ENCODE measurements around the gene ARL14EPL.

DNA sequence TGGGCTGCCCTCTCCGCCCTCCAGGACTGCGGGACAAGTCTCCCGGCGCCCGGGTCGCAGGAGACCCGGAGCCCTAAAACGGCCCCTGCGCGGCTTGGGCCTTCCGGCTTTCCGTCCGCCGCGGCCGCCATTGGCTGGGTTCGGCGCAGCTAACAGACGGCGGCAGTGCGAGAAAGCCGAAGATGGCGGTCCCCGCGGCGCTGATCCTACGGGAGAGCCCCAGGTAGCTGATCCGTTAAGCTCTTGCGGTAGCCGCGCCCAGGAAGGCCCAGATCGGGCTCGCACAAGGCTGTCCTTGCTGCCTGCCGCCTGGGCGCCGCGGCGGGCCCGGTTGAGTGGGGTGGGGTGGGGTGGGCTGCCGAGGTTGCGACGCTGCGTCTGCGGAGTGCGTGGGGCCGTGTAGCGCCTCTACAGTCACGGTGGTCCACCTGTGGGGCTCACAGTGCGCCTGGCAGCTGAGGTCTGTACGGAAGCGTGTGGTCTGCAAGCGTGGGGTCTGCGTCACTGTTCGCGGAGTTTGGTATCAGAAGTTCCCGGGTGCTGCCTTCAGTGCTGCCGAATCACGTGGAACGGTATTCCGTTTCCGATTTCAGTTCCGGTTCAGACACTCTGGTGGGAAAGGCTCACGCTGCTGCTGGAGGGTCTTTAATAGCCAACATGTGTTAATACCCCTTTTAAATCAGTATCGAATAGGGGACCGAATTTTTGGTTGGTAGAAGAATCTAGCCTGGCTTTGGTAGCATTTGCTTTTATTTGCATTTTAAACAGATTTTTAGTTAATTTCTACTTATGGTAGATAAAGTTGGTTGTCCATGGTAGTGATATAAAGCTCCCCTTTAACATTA is 52.8 kb downstream of the ARL14EPL start, which contains the start of gene COMMD10:
- TF ChIP-seq CTCF (conservative IDR thresholded peaks at IDR 0.05 in 1 of 2, IDR thresholded peaks at IDR 0.05 in 1 of 2; ENCODE audit: low read depth in 1 of 2, low read length in 2 of 2), result no peak
- no peak for TF ChIP-seq EZH2 (IDR thresholded peaks at IDR 0.05; ENCODE audit: low read length, missing control alignments)

Measured in fibroblast of lung (primary cell).